ENCODE results near the gene ARHGEF35. TPM values are rescaled to one million over a fixed set of nuclear protein-coding genes. Genes with fewer than 3 reads are reported as not detected.

Gene ARHGEF35
- total and polyA plus RNA-seq, 2 experiments from 2014 or later = 21.4 to 27.6 TPM

- Histone ChIP-seq H3K27me3 (ENCODE audit: insufficient read depth) (no peaks in the 10 kb centered on the region), H3K79me2 (replicated peaks; ENCODE audit: insufficient read depth) (no peaks in the 10 kb centered on the region), H4K20me1 (replicated peaks; ENCODE audit: insufficient read depth) (no peaks in the 10 kb centered on the region), H3K36me3 (ENCODE audit: insufficient read depth) (no peaks in the 10 kb centered on the region), H3K9me2 (ENCODE audit: insufficient read depth) (no peaks in the 10 kb centered on the region; the same call in 1 of the 2 replicates), H3F3A (replicated peaks; ENCODE audit: low read depth) (no peaks in the 10 kb centered on the region), H3K4me1 (ENCODE audit: insufficient read depth) (no peaks in the 10 kb centered on the region), H3K4me2 (no peak overlapping the region), H3K27ac (ENCODE audit: low read depth) (no peak overlapping the region), H2AFZ (no peak overlapping the region), H3K4me3 (no peak overlapping the region)
- Mint-ChIP-seq H3K4me3 (no peak overlapping the region), H3K4me1 (no peaks in the 10 kb centered on the region), H3K36me3 (ENCODE audit: low read depth) (no peaks in the 10 kb centered on the region), H3K27ac (no peak overlapping the region), H3K9me3 (peaks cover 19% of the 10 kb centered on the region), H3K27me3 (ENCODE audit: insufficient read depth, low read depth, poor library complexity) (no peaks in the 10 kb centered on the region)
- no peak for TF ChIP-seq CREB1 (CRISPR knock-in tag; IDR thresholded peaks at IDR 0.05; ENCODE audit: low read depth)
- TF ChIP-seq POLR2AphosphoS5 (IDR thresholded peaks at IDR 0.05; ENCODE audit: low read depth) = no peak
- TF ChIP-seq EZH2phosphoT487 (IDR thresholded peaks at IDR 0.05; ENCODE audit: unreplicated experiment) = no peak
- no peak for TF ChIP-seq CTCF (conservative IDR thresholded peaks at IDR 0.05; ENCODE audit: low read depth in 2 of 2)
- no peak for TF ChIP-seq EZH2 (IDR thresholded peaks at IDR 0.05; ENCODE audit: low read depth, unreplicated experiment)
- TF ChIP-seq ZNF114 (CRISPR knock-in tag; IDR thresholded peaks at IDR 0.05) = no peak
- no peak for TF ChIP-seq ETS1 (IDR thresholded peaks at IDR 0.05)
- ATAC-seq = no peak
- no peak for DNase-seq (ENCODE audit: low spot score)
Observed at GRCh38 chr7:144142187-144142586, 53.4 kb downstream of the ARHGEF35 start.

- Histone ChIP-seq H3K4me2 (no peak overlapping the region), H2AFZ (no peak overlapping the region), H3K4me1 (ENCODE audit: insufficient read depth) (no peaks in the 10 kb centered on the region), H3K79me2 (replicated peaks; ENCODE audit: insufficient read depth) (no peaks in the 10 kb centered on the region), H3F3A (replicated peaks; ENCODE audit: low read depth) (no peaks in the 10 kb centered on the region), H3K27me3 (ENCODE audit: insufficient read depth) (no peaks in the 10 kb centered on the region), H4K20me1 (replicated peaks; ENCODE audit: insufficient read depth) (no peaks in the 10 kb centered on the region), H3K9me2 (ENCODE audit: insufficient read depth) (no peaks in the 10 kb centered on the region; the same call in 1 of the 2 replicates), H3K27ac (ENCODE audit: low read depth) (no peak overlapping the region), H3K4me3 (no peak overlapping the region), H3K36me3 (ENCODE audit: insufficient read depth) (no peaks in the 10 kb centered on the region)
- TF ChIP-seq REST (IDR thresholded peaks at IDR 0.05; ENCODE audit: unreplicated experiment) = no peak
- TF ChIP-seq EZH2 (IDR thresholded peaks at IDR 0.05; ENCODE audit: low read depth, unreplicated experiment) = no peak
- no peak for TF ChIP-seq ZNF114 (CRISPR knock-in tag; IDR thresholded peaks at IDR 0.05)
- H3K36me3 Mint-ChIP-seq (ENCODE audit: low read depth) = no peaks in the 10 kb centered on the region
- DNase-seq (ENCODE audit: low spot score) (no peak), ATAC-seq (no peak)
- peaks cover 2% of the 10 kb centered on the region for H3K27me3 Mint-ChIP-seq (ENCODE audit: insufficient read depth, low read depth, poor library complexity)
- H3K9me3 Mint-ChIP-seq = peaks cover 3% of the 10 kb centered on the region; the same call in 2 of the 3 replicates
- no peak overlapping the region for H3K27ac Mint-ChIP-seq
- no peak overlapping the region for H3K4me3 Mint-ChIP-seq
- H3K4me1 Mint-ChIP-seq = no peaks in the 10 kb centered on the region
Observed at GRCh38 chr7:144137501-144137900, 58.1 kb downstream of the ARHGEF35 start.

Other genes with a start within 250 kb of the ARHGEF35 start
- 0.04 TPM in 1 of 2 replicates, not detected in the other for gene OR2F1, start 241.0 kb downstream of the ARHGEF35 start, total RNA-seq (2014; rRNA removed; shearing (Covaris generic))
- gene OR2F1, start 241.0 kb downstream of the ARHGEF35 start, polyA plus RNA-seq (2016; fragmentation: Nextera tagmentation; extraction: Ambion mirVana) = not detected in 2 replicates
- gene OR6B1, start 195.5 kb downstream of the ARHGEF35 start, total RNA-seq (2014; rRNA removed; shearing (Covaris generic)) = not detected in 2 replicates
- not detected in 2 replicates for gene OR6B1, start 195.5 kb downstream of the ARHGEF35 start, polyA plus RNA-seq (2016; fragmentation: Nextera tagmentation; extraction: Ambion mirVana)
- gene OR2A5, start 146.9 kb downstream of the ARHGEF35 start, total RNA-seq (2014; rRNA removed; shearing (Covaris generic)) = not detected in 2 replicates
- gene OR2A5, start 146.9 kb downstream of the ARHGEF35 start, polyA plus RNA-seq (2016; fragmentation: Nextera tagmentation; extraction: Ambion mirVana) = not detected in 2 replicates
- not detected in 2 replicates for gene OR2A25, start 126.0 kb downstream of the ARHGEF35 start, total RNA-seq (2014; rRNA removed; shearing (Covaris generic))
- gene OR2A25, start 126.0 kb downstream of the ARHGEF35 start, polyA plus RNA-seq (2016; fragmentation: Nextera tagmentation; extraction: Ambion mirVana) = not detected in 2 replicates
- not detected in 2 replicates for gene OR2A12, start 109.6 kb downstream of the ARHGEF35 start, total RNA-seq (2014; rRNA removed; shearing (Covaris generic))
- gene OR2A12, start 109.6 kb downstream of the ARHGEF35 start, polyA plus RNA-seq (2016; fragmentation: Nextera tagmentation; extraction: Ambion mirVana) = not detected in 2 replicates
- gene OR2A2, start 86.2 kb downstream of the ARHGEF35 start, total RNA-seq (2014; rRNA removed; shearing (Covaris generic)) = not detected in 2 replicates
- not detected in 2 replicates for gene OR2A2, start 86.2 kb downstream of the ARHGEF35 start, polyA plus RNA-seq (2016; fragmentation: Nextera tagmentation; extraction: Ambion mirVana)
- gene OR2A14, start 72.7 kb downstream of the ARHGEF35 start, total RNA-seq (2014; rRNA removed; shearing (Covaris generic)) = not detected in 2 replicates
- not detected in 2 replicates for gene OR2A14, start 72.7 kb downstream of the ARHGEF35 start, polyA plus RNA-seq (2016; fragmentation: Nextera tagmentation; extraction: Ambion mirVana)
- gene CTAGE4, start 12.4 kb downstream of the ARHGEF35 start, total RNA-seq (2014; rRNA removed; shearing (Covaris generic)) = 3.4 and 10.1 TPM in 2 replicates
- 4.3 and 4.9 TPM in 2 replicates for gene CTAGE4, start 12.4 kb downstream of the ARHGEF35 start, polyA plus RNA-seq (2016; fragmentation: Nextera tagmentation; extraction: Ambion mirVana)
- 0.27 and 0.28 TPM in 2 replicates for gene OR2A42, start 43.8 kb upstream of the ARHGEF35 start, total RNA-seq (2014; rRNA removed; shearing (Covaris generic))
- 1.8 and 2.1 TPM in 2 replicates for gene OR2A42, start 43.8 kb upstream of the ARHGEF35 start, polyA plus RNA-seq (2016; fragmentation: Nextera tagmentation; extraction: Ambion mirVana)
- gene OR2A7, start 69.0 kb upstream of the ARHGEF35 start, total RNA-seq (2014; rRNA removed; shearing (Covaris generic)) = 1.6 and 2.2 TPM in 2 replicates
- gene OR2A7, start 69.0 kb upstream of the ARHGEF35 start, polyA plus RNA-seq (2016; fragmentation: Nextera tagmentation; extraction: Ambion mirVana) = 1.7 and 3.2 TPM in 2 replicates
- 0.52 and 1.4 TPM in 2 replicates for gene CTAGE8, start 73.5 kb upstream of the ARHGEF35 start, total RNA-seq (2014; rRNA removed; shearing (Covaris generic))
- 1.3 and 3.1 TPM in 2 replicates for gene CTAGE8, start 73.5 kb upstream of the ARHGEF35 start, polyA plus RNA-seq (2016; fragmentation: Nextera tagmentation; extraction: Ambion mirVana)
- gene OR2A1, start 116.6 kb upstream of the ARHGEF35 start, total RNA-seq (2014; rRNA removed; shearing (Covaris generic)) = 0.10 TPM in 1 of 2 replicates, not detected in the other
- gene OR2A1, start 116.6 kb upstream of the ARHGEF35 start, polyA plus RNA-seq (2016; fragmentation: Nextera tagmentation; extraction: Ambion mirVana) = 1.2 and 1.6 TPM in 2 replicates
- 27.1 and 27.3 TPM in 2 replicates for gene ARHGEF5, start 159.6 kb upstream of the ARHGEF35 start, total RNA-seq (2014; rRNA removed; shearing (Covaris generic))
- gene ARHGEF5, start 159.6 kb upstream of the ARHGEF35 start, polyA plus RNA-seq (2016; fragmentation: Nextera tagmentation; extraction: Ambion mirVana) = 10.2 TPM in 2 replicates
- not detected in 2 replicates for gene NOBOX, start 207.9 kb upstream of the ARHGEF35 start, total RNA-seq (2014; rRNA removed; shearing (Covaris generic))
- not detected in 2 replicates for gene NOBOX, start 207.9 kb upstream of the ARHGEF35 start, polyA plus RNA-seq (2016; fragmentation: Nextera tagmentation; extraction: Ambion mirVana)